Endodermal cell (in vitro differentiated cells): ENCODE data around the gene AKAP12. TPM values are rescaled to one million over a fixed set of nuclear protein-coding genes. Genes with fewer than 3 reads are reported as not detected.
A peak's percentile ranks its signal among the peaks of the same experiment; 100 is the strongest.

Experiments
- DNase-seq: peaks from one replicate; pipeline ENCODE4 v3.0.0-alpha.2; 2017
- H3K27ac ChIP-seq: 2 replicates; pipeline ENCODE4 v1.5.1; 2013; ENCODE audit warnings: mild to moderate bottlenecking, low read depth, low read length, moderate library complexity
- H3K27me3 ChIP-seq: 2 replicates; pipeline ENCODE4 v1.6.1; 2013; ENCODE audit warnings: mild to moderate bottlenecking, low read length, moderate library complexity; ENCODE audit not compliant: insufficient read depth, control insufficient read depth, poor library complexity, severe bottlenecking
- H3K36me3 ChIP-seq: 2 replicates; pipeline ENCODE4 v1.7.0; 2013; ENCODE audit warnings: mild to moderate bottlenecking, low read length, moderate library complexity; ENCODE audit not compliant: control insufficient read depth, insufficient read depth
- H3K4me1 ChIP-seq: one replicate; pipeline ENCODE4 v1.7.0; 2013; ENCODE audit warnings: low read length; ENCODE audit not compliant: control insufficient read depth, insufficient read depth
- H3K4me3 ChIP-seq: 2 replicates; pipeline ENCODE4 v1.5.1; 2013; ENCODE audit warnings: mild to moderate bottlenecking, low read length, moderate library complexity
- H3K9ac ChIP-seq: 2 replicates; pipeline ENCODE4 v1.6.1; 2013; ENCODE audit warnings: mild to moderate bottlenecking, low read length, moderate library complexity; ENCODE audit not compliant: poor library complexity, severe bottlenecking; ENCODE audit errors: extremely low read depth
- H3K9me3 ChIP-seq: 2 replicates; pipeline ENCODE4 v1.6.1; 2013; ENCODE audit warnings: mild to moderate bottlenecking, low read length, moderate library complexity; ENCODE audit not compliant: control insufficient read depth
- H3K27ac Mint-ChIP-seq: 2 replicates; pipeline ENCODE4 v1.8.0; 2020; ENCODE audit warnings: mixed read lengths
- H3K27me3 Mint-ChIP-seq: 2 replicates; pipeline ENCODE4 v1.8.0; 2021; ENCODE audit warnings: mild to moderate bottlenecking, mixed read lengths; ENCODE audit not compliant: insufficient read depth
- H3K36me3 Mint-ChIP-seq: 2 replicates; pipeline ENCODE4 v1.8.0; 2020; ENCODE audit warnings: low read depth, mixed read lengths
- H3K4me1 Mint-ChIP-seq: 2 replicates; pipeline ENCODE4 v1.8.0; 2020; ENCODE audit warnings: mixed read lengths
- H3K4me3 Mint-ChIP-seq: 2 replicates; pipeline ENCODE4 v1.8.0; 2020; ENCODE audit warnings: mild to moderate bottlenecking, moderate library complexity, mixed read lengths
- H3K9me3 Mint-ChIP-seq: 2 replicates; pipeline ENCODE4 v1.8.0; 2020; ENCODE audit warnings: mild to moderate bottlenecking, mixed read lengths
- CTCF ChIP-seq: fragments of 200-600 bp; sonication (generic); conservative IDR thresholded peaks from 2 replicates; pipeline ENCODE4 v1.5.0; 2021; ENCODE audit warnings: antibody characterized with exemption, mild to moderate bottlenecking
- WGBS, 2 experiments: methylation state at CpG; one replicate each; pipeline versions ENCODE4 v1.1.5 to v1.1.7; 2013; ENCODE audit warnings: missing lambda C conversion rate in 2 of 2, mixed read lengths in 1 of 2; ENCODE audit not compliant: insufficient coverage in 1 of 2, insufficient read length in 1 of 2; 5-methylcytosine and 5-hydroxymethylcytosine counted together
- total RNA-seq, 2 donors: library from RNA; stranded (reverse); fragmentation: NEBNext Ultra II Directional in 1 of 2; extraction: Animal tissue kit (Norgen Biotek cat#: 25700) in 1 of 2; gene quantifications; 2 replicates in 1 of 2; 3 replicates in 1 of 2; pipeline ENCODE4 v1.2.1, GENCODE V29; 2021

AKAP12 gene
- total RNA-seq, 2 donors from 2014 or later = 27.3 to 33.3 TPM

- peak overlapping the region; percentile 91 for H3K27ac Mint-ChIP-seq
- peak overlapping the region; percentile 93 for H3K27ac ChIP-seq
Observed at GRCh38 chr6:151240036-151240685, 394 bp downstream of the AKAP12 start.

GRCh38 chr6:151240791-151241642 is 1.2 kb downstream of the AKAP12 start:
- H3K27ac ChIP-seq = peak overlapping the region; percentile 93
- peaks cover 4% of the 10 kb centered on the region for H3K4me1 ChIP-seq
- H3K9me3 ChIP-seq = no peaks in the 10 kb centered on the region
- TF ChIP-seq CTCF = no peak
- H3K9ac ChIP-seq = peak overlapping the region; percentile 42
- Mint-ChIP-seq H3K27ac (no peak overlapping the region), H3K36me3 (no peaks in the 10 kb centered on the region), H3K9me3 (no peaks in the 10 kb centered on the region), H3K4me3 (peak overlapping the region; percentile 79), H3K4me1 (peaks cover 24% of the 10 kb centered on the region), H3K27me3 (peaks cover 52% of the 10 kb centered on the region)
- peak overlapping the region; percentile 90 for H3K4me3 ChIP-seq
- WGBS, 2 experiments = 1% methylated on average over 38 to 65 of the region's 68 CpGs
- no peaks in the 10 kb centered on the region for H3K36me3 ChIP-seq
- peak; percentile 82 for DNase-seq
- H3K27me3 ChIP-seq = peaks cover 41% of the 10 kb centered on the region

More at GRCh38 chr6:151240036-151240685, 394 bp downstream of the AKAP12 start:
- peak overlapping the region; percentile 79 for H3K4me3 Mint-ChIP-seq
- H3K27me3 Mint-ChIP-seq = peaks cover 52% of the 10 kb centered on the region
- H3K9me3 ChIP-seq = no peaks in the 10 kb centered on the region
- no peaks in the 10 kb centered on the region for H3K36me3 ChIP-seq
- H3K4me1 Mint-ChIP-seq = peaks cover 24% of the 10 kb centered on the region
- H3K4me1 ChIP-seq = peaks cover 4% of the 10 kb centered on the region
- no peaks in the 10 kb centered on the region for H3K9me3 Mint-ChIP-seq
- H3K4me3 ChIP-seq = peak overlapping the region; percentile 90
- H3K27me3 ChIP-seq = peaks cover 41% of the 10 kb centered on the region
- H3K36me3 Mint-ChIP-seq = no peaks in the 10 kb centered on the region
- peak overlapping the region; percentile 40 for H3K9ac ChIP-seq
- WGBS, 2 experiments = 0% methylated on average over 6 to 60 of the region's 60 CpGs
- peak; percentile 96 for DNase-seq
- peak; percentile 25 for TF ChIP-seq CTCF

DNA sequence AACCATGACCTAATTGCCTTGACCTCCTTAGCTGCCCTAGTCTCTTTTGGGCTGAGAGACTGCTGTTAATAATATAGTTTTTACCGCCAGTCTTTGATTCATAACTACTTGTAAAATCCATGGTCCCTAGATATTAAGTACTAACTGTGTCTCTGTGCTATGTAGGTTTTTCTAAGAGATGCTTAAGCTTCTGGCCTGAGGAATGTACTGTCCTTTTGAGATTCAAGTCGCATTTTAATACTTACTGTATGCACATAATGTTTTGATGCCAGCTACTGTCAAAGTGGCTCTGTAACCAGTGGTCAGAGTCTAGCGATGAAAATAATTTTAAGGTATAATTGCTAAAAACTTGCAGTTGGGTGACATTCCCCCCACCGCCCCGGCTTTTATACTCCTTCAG is 2.1 kb downstream of the AKAP12 start:
- peaks cover 22% of the 10 kb centered on the region for H3K4me1 Mint-ChIP-seq
- peaks cover 4% of the 10 kb centered on the region for H3K4me1 ChIP-seq
- no peak for DNase-seq
- 80 to 85% methylated on average over 2 to 5 of the region's 5 CpGs for WGBS, 2 experiments
- no peak overlapping the region for H3K9ac ChIP-seq
- H3K9me3 Mint-ChIP-seq = no peaks in the 10 kb centered on the region
- H3K36me3 ChIP-seq = no peaks in the 10 kb centered on the region
- H3K36me3 Mint-ChIP-seq = no peaks in the 10 kb centered on the region
- H3K27me3 Mint-ChIP-seq = peaks cover 45% of the 10 kb centered on the region
- no peak overlapping the region for H3K27ac Mint-ChIP-seq
- H3K4me3 ChIP-seq = peak overlapping the region; percentile 90
- no peak for TF ChIP-seq CTCF
- H3K27ac ChIP-seq = no peak overlapping the region
- peak overlapping the region; percentile 79 for H3K4me3 Mint-ChIP-seq
- H3K27me3 ChIP-seq = peaks cover 40% of the 10 kb centered on the region
- no peaks in the 10 kb centered on the region for H3K9me3 ChIP-seq
